ENCODE measurements around the gene CHST3.

DNA sequence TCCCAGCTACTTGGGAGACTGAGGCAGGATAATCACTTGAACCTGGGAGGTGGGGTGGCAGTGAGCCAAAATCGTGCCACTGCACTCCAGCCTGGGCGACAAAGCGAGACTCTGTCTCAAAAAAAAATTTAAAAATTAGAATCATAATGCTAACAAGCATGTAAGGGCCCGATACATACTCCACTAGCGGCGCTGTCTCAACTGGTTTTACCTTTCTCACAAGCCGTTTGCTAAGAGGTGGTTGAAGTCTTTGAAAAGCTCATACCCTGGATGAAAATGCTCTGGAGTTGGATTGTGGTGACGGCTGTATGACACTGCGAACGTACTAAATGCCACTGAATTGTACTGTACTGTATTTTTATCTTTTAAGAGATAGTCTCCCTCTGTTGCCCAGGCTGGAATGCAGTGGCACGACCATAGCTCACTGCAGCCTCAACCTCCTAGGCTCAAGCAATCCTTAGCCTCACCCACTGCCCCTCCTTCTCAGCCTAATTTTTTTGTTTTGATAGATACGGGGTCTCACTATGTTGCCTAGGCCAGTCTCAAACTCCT, 94.2 kb downstream of the CHST3 start:
- TF ChIP-seq, protein P1, sequence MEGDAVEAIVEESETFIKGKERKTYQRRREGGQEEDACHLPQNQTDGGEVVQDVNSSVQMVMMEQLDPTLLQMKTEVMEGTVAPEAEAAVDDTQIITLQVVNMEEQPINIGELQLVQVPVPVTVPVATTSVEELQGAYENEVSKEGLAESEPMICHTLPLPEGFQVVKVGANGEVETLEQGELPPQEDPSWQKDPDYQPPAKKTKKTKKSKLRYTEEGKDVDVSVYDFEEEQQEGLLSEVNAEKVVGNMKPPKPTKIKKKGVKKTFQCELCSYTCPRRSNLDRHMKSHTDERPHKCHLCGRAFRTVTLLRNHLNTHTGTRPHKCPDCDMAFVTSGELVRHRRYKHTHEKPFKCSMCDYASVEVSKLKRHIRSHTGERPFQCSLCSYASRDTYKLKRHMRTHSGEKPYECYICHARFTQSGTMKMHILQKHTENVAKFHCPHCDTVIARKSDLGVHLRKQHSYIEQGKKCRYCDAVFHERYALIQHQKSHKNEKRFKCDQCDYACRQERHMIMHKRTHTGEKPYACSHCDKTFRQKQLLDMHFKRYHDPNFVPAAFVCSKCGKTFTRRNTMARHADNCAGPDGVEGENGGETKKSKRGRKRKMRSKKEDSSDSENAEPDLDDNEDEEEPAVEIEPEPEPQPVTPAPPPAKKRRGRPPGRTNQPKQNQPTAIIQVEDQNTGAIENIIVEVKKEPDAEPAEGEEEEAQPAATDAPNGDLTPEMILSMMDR (IDR thresholded peaks at IDR 0.05; ENCODE audit: poor library complexity, severe bottlenecking): no peak
- no peak for TF ChIP-seq RAD21 (conservative IDR thresholded peaks at IDR 0.05)
- TF ChIP-seq POLR2AphosphoS5 (IDR thresholded peaks at IDR 0.05): no peak
- no peak for TF ChIP-seq EZH2 (IDR thresholded peaks at IDR 0.05; ENCODE audit: borderline replicate concordance, insufficient read depth, low read length, poor library complexity, severe bottlenecking)
